Activated T-cell treated with anti-CD3 and anti-CD28 coated beads, Interleukin-2, amount 50 U/mL, for 24 hours (primary cell): Measurements from ENCODE around the gene S100A5.
A peak's percentile ranks its signal among the peaks of the same experiment; 100 is the strongest.

Experiments
- DNase-seq: peaks from one replicate; pipeline ENCODE4 v3.0.0-alpha.2; 2020
- H3K27ac Mint-ChIP-seq: 2 replicates; pipeline ENCODE4 v1.8.0; 2020; ENCODE audit warnings: mild to moderate bottlenecking, mixed read lengths
- H3K27me3 Mint-ChIP-seq: 2 replicates; pipeline ENCODE4 v1.8.0; 2020; ENCODE audit warnings: mixed read lengths
- H3K36me3 Mint-ChIP-seq: 2 replicates; pipeline ENCODE4 v1.8.0; 2020; ENCODE audit warnings: low read depth, mixed read lengths
- H3K4me1 Mint-ChIP-seq: 2 replicates; pipeline ENCODE4 v1.8.0; 2020; ENCODE audit warnings: low read depth, mixed read lengths
- H3K4me3 Mint-ChIP-seq: 2 replicates; pipeline ENCODE4 v1.8.0; 2020; ENCODE audit warnings: mild to moderate bottlenecking, moderate library complexity, mixed read lengths
- H3K9me3 Mint-ChIP-seq: 2 replicates; pipeline ENCODE4 v1.8.0; 2020; ENCODE audit warnings: mixed read lengths

S100A5 gene

DNA sequence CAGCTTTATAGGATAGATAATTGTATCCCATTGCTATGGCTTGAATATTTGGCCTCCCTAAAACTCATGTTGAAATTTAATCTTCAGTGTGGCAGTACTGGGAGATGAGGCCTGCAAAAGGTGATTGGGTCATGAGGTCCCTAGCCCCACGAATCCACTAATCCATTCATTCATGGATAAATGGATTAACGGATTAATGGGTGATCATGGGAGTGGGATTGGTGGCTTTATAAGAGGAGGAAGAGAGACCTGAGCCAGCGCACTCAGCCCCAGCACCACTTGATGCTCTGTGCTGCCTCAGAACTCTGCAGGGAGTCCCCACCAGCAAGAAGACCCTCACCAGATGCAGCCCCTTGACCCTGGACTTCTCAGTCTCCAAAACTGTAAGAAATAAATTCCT is 37.0 kb downstream of the S100A5 start:
- Mint-ChIP-seq H3K4me1 (peaks cover 4% of the 10 kb centered on the region), H3K36me3 (no peaks in the 10 kb centered on the region), H3K27ac (no peak overlapping the region), H3K4me3 (no peak overlapping the region), H3K27me3 (peaks cover 4% of the 10 kb centered on the region), H3K9me3 (no peaks in the 10 kb centered on the region)
- DNase-seq: no peak

DNA sequence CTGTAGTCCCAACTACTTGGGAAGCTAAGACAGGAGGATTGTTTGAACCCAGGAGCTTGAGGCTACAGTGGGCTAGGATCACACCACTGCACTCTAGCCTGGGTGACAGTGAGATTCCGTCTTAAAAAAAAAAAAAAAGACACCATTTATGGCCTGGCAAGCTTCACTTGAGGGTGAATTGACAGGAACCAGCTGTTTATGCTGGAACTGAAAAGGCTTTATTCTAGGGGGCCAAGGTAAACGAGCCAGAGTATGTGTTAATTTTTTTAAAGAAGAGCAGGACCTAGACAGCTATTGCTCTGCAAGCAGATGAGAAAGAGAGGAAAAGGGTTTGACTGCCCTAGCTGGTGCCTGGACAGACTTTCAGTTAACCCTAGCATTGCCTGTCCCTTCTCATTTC is 42.0 kb downstream of the S100A5 start:
- Mint-ChIP-seq H3K4me3 (no peak overlapping the region), H3K27ac (no peak overlapping the region), H3K36me3 (no peaks in the 10 kb centered on the region), H3K4me1 (no peaks in the 10 kb centered on the region), H3K9me3 (no peaks in the 10 kb centered on the region), H3K27me3 (peaks cover 18% of the 10 kb centered on the region)
- no peak for DNase-seq

DNA sequence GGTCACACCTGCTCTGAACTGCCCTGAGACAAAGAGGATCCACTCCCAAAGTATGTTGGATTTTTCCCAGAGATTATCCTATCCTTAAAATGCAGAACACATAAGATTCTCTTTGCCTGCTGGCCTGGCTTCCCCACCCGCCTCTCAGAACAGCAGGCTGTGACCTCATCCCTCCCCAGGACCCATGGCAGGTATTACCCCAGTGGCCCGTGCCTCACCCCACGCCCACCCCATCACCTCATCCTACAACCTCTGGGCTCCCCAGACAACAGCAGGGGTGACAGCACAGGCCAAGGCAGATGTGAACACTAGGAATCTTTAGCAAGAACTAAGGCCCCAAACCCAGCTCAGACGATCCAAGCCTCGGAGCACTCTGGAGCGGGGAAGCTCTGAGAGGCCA is 45.2 kb downstream of the S100A5 start:
- no peaks in the 10 kb centered on the region for H3K9me3 Mint-ChIP-seq
- no peaks in the 10 kb centered on the region for H3K4me1 Mint-ChIP-seq
- DNase-seq: no peak
- no peak overlapping the region for H3K27ac Mint-ChIP-seq
- H3K36me3 Mint-ChIP-seq: no peaks in the 10 kb centered on the region
- peaks cover 18% of the 10 kb centered on the region for H3K27me3 Mint-ChIP-seq
- H3K4me3 Mint-ChIP-seq: no peak overlapping the region

DNA sequence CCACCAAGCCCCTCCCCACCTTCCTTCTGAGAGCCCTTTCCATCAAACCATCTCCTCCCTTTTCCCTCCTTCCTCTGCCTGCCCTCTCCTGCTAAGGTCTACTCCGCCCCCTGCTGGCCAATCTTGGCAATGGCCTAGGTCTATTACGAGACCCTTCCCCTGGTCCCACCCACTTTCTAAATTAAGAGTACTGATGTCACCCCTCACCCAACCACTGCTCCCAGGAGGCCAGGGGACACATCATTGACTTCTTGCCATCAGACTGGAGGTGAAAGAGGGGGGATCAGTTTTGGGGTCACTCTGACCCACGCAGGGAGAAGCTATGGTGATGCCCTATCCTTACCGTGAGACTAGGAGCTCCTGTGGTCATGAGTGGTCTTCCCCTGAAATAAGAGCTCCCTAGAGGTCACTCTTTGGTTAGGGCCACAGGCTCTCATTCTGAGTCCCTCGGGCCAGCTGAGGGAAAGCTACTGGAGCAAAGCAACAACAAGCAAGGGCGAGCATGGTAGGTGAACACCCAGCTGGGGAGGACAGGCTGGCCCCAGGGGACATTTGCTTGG is 45.7 kb downstream of the S100A5 start:
- Mint-ChIP-seq H3K36me3 (no peaks in the 10 kb centered on the region), H3K4me3 (no peak overlapping the region), H3K27ac (no peak overlapping the region), H3K4me1 (no peaks in the 10 kb centered on the region), H3K9me3 (no peaks in the 10 kb centered on the region), H3K27me3 (peaks cover 17% of the 10 kb centered on the region)
- DNase-seq: peak; percentile 83

DNA sequence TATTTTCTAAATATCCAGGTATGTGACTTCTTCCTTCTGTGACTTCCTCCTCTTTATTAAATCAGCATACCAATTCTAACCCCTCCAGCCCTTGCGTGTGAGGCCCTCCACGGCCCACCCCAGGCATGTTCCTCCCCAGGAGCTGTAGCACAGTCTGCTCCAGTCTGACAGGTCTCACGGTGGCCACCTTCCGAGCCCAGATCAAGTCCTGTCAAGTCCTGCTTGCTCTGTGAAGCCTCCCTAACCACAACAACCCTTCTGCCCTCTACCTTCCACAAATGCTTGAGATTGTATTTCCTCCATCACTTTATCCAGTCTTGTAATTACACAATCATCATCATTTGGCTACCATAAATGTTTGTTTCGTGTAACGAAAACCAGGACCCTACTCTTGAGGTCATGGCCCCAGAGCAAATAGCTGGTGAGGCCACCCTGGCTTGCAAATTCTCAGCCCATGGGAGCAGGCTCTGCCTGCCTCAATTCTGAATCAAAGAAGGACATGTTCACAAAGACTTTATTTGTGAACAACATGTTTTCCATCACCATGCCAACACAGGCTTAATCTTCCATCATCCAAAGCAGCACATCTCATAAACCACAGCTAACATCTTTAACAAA is 47.3 kb downstream of the S100A5 start:
- no peaks in the 10 kb centered on the region for H3K36me3 Mint-ChIP-seq
- peaks cover 13% of the 10 kb centered on the region for H3K27me3 Mint-ChIP-seq
- no peak overlapping the region for H3K27ac Mint-ChIP-seq

DNA sequence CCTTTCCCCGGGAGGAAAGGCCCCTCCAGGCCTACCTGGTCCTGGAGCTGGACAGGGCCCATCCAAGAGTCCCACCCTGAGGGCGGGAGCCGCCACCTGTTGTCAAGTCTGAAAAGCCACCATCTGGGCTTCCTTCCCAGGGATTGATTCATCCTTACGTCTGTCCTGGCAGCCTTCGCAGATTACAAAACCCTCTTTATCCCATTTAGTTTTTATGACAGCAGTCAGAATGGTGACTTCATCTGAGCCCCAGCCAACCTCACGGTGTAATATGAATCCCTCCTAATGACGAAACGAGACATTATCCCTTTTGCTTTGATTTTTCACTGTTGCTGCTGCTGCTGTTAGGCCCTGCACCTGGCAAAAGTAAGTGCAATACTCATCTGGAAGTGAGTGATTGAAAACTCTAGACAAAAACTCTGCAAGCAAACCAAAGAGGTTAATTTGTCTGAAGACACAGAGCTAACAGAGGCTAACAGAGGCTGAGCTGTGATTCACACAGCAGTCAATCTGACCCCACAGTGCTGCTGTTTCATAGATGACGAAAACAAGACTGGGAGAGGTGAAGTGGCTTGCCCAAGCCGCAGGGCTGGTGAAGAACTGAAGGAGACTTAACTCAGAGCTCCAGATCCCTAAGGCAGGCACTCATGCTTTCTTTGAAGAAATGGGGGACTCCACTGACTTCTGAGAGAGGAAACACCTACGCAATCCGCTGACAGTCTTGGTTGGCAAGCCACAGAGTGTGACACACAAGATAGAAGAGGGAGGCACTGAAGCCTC is 50.3 kb downstream of the S100A5 start:
- no peaks in the 10 kb centered on the region for H3K9me3 Mint-ChIP-seq
- H3K27me3 Mint-ChIP-seq: peaks cover 2% of the 10 kb centered on the region
- H3K27ac Mint-ChIP-seq: no peak overlapping the region
- DNase-seq: no peak
- H3K36me3 Mint-ChIP-seq: no peaks in the 10 kb centered on the region
- no peaks in the 10 kb centered on the region for H3K4me1 Mint-ChIP-seq
- no peak overlapping the region for H3K4me3 Mint-ChIP-seq

More for the DNA sequence above, 47.3 kb downstream of the S100A5 start:
- no peaks in the 10 kb centered on the region for H3K9me3 Mint-ChIP-seq
- no peak overlapping the region for H3K4me3 Mint-ChIP-seq
- H3K4me1 Mint-ChIP-seq: no peaks in the 10 kb centered on the region
- no peak for DNase-seq

DNA sequence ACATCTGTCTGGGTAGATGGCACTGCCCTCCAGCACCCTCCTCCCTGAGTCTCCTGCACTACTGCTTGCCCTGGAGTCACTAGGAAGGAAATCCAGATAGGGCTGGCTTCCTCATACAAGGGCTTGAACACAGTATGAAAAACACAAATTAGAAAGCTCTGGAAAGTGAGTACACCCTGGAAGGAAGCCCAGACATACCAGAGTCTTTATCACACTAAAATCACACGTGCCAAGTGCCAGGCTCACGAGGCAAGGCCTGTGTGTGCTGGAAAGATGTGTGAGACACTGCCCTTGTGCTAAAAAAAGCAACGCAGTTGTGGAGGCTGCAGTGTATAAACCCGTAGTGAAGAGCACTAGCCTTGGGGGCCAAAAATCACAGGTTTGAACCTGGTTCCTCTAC is 52.0 kb downstream of the S100A5 start:
- DNase-seq: no peak

DNA sequence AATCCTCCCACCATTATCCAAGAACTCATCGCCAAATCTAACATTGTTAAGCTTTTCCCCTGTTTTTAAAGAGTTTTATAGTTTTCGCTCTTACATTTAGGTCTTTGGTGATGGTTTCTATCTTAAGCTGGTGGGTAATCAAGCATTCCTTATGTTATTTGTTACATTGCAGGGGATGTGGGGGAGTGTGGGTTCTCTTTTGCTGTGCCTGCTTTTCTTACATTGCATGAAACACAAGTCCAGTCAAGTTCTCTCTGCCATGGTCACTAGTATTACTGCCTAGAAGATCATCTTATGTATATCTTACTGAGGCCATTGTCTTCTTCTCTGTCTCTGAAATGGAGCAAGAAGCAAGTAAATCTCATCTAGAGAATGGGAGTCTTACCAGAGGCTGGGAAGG is 53.0 kb downstream of the S100A5 start:
- Mint-ChIP-seq H3K27me3 (peaks cover 16% of the 10 kb centered on the region), H3K9me3 (no peaks in the 10 kb centered on the region), H3K36me3 (no peaks in the 10 kb centered on the region), H3K4me1 (no peaks in the 10 kb centered on the region), H3K4me3 (no peak overlapping the region), H3K27ac (no peak overlapping the region)
- no peak for DNase-seq

More for the DNA sequence above, 52.0 kb downstream of the S100A5 start:
- H3K27ac Mint-ChIP-seq: no peak overlapping the region
- peaks cover 14% of the 10 kb centered on the region for H3K27me3 Mint-ChIP-seq
- no peaks in the 10 kb centered on the region for H3K36me3 Mint-ChIP-seq
- H3K4me3 Mint-ChIP-seq: no peak overlapping the region
- no peaks in the 10 kb centered on the region for H3K9me3 Mint-ChIP-seq
- H3K4me1 Mint-ChIP-seq: no peaks in the 10 kb centered on the region
